AG09319 (cell line): Measurements from ENCODE around the gene IQCH.

Experiments used
- DNase-seq: peaks from one replicate; pipeline ENCODE4 v3.0.0-alpha.2; 2010; ENCODE audit warnings: low read depth; ENCODE audit errors: extremely low read depth
- TF ChIP-seq, protein P1 (sequence below): IDR thresholded peaks from 2 replicates; pipeline ENCODE4 v1.5.1; 2011; ENCODE audit warnings: low read depth, mild to moderate bottlenecking, inconsistent platforms, low read length, moderate library complexity

Gene IQCH

DNA sequence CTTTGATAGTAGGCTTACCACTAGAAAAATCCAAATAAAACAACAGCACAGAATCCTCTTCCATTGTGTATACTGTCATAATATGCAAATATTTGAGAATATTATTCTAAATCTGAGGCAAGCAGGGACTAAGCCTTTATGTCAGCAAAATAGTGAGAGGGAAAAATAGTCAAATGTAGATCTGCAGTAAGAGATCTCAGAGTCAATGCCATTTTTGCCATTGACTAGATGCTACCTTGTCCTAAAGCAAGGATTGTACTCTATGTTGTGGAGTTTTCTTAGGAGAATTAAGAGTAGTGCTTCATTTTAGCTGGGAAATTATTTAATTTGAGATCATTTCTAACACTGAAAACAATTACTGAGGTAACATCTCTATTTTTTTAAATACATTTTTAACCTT is 50.2 kb downstream of the IQCH start:
- TF ChIP-seq, protein P1, sequence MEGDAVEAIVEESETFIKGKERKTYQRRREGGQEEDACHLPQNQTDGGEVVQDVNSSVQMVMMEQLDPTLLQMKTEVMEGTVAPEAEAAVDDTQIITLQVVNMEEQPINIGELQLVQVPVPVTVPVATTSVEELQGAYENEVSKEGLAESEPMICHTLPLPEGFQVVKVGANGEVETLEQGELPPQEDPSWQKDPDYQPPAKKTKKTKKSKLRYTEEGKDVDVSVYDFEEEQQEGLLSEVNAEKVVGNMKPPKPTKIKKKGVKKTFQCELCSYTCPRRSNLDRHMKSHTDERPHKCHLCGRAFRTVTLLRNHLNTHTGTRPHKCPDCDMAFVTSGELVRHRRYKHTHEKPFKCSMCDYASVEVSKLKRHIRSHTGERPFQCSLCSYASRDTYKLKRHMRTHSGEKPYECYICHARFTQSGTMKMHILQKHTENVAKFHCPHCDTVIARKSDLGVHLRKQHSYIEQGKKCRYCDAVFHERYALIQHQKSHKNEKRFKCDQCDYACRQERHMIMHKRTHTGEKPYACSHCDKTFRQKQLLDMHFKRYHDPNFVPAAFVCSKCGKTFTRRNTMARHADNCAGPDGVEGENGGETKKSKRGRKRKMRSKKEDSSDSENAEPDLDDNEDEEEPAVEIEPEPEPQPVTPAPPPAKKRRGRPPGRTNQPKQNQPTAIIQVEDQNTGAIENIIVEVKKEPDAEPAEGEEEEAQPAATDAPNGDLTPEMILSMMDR = no peak
- no peak for DNase-seq

GRCh38 chr15:67305506-67305905 is 50.9 kb downstream of the IQCH start:
- DNase-seq = no peak
- TF ChIP-seq, protein P1 = no peak

GRCh38 chr15:67307156-67307555 is 52.6 kb downstream of the IQCH start:
- TF ChIP-seq, protein P1 = no peak
- DNase-seq = no peak

DNA sequence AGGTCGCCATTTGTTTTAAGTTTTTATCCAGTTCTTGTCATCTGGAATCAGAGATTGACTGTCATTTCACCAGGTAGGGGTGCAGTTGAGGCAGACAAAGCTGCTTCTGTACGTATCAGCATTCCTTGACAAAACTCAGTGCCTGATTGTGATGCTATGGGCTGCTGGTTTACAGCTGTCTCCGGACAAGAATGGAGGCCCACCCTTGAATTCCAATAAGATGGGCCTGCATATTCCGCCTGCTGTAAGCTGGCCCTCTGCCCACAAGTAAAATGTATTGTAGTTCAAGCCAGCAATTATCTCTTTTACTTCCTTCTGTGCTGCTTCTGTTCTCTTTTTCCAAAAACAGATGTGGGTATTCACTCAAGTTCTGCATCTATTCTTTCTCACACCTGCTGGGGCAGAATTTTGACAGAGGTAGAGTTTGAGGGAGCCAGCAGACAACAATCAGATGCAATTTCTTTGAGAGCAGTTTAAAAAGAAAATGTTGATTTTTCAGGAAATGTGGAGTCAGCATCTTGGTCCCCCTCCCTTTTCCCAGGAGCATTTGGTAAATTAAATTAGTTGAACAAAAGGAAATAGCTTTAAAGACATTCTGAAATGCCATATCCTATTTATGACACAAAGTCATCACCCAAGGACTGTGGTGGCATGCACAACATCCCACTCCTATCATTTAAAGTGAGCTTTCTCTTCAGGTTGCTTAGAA is 53.5 kb downstream of the IQCH start:
- TF ChIP-seq, protein P1 = no peak

DNA sequence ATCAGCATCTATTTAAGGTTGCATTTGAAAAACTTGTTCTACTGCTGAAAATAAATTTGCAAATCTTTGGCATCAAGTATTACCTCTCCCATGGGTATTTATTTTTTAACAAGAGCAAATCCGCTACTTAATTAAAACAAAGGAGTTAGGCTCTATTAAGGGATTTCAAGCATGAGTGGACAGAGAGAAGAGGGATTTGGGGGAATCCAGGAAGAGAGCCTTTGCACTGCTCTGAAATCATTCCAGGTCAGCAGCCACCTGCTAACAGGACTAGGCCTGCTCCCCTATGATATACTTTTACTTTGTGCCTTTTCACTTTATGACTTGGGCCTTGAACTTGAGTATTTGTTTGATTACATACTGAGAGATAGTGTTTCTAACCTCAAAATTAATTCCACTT is 57.1 kb downstream of the IQCH start:
- DNase-seq = no peak
- TF ChIP-seq, protein P1 = no peak

More for the DNA sequence above, 53.5 kb downstream of the IQCH start:
- no peak for DNase-seq

- no peak for DNase-seq
- TF ChIP-seq, protein P1 = no peak
Observed at GRCh38 chr15:67319961-67320360, 65.4 kb downstream of the IQCH start.

DNA sequence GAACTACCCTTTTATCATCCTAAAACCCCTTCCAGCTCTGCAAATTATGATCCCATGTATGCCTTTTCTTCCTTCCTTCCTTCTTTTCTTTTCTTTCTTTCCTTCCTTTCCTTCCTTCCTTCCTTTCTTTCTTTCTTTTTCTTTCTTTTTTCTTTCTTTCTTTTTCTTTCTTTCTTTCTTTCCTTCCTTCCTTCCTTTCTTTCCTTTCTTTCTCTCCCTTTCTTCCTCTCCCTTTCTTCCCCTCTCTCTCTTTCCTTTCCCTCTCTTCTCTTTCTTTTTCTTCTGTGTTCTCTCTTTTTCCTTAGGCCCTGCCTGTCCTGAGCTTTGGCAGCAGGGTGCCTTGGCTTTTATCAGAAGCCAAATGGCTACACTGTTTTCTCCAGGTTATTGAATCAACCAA is 66.8 kb downstream of the IQCH start:
- DNase-seq = no peak
- TF ChIP-seq, protein P1 = no peak
